Mammary epithelial cell (primary cell): ENCODE measurements around the gene DDX6.

Experiments used
- EZH2 ChIP-seq: IDR thresholded peaks from 2 replicates; pipeline ENCODE4 v1.6.1; 2012; ENCODE audit warnings: low read length, inconsistent platforms, borderline replicate concordance
- TF ChIP-seq, protein P1 (sequence below), 2 donors: IDR thresholded peaks in 1 of 2; conservative IDR thresholded peaks in 1 of 2; 2 replicates each; pipeline ENCODE4 v1.5.1; 2011 to 2012; ENCODE audit warnings: inconsistent platforms in 2 of 2, low read length in 2 of 2, mild to moderate bottlenecking in 2 of 2, control low read depth in 1 of 2, low read depth in 1 of 2; ENCODE audit not compliant: insufficient read depth in 1 of 2; ENCODE audit errors: extremely low read depth in 1 of 2

DNA sequence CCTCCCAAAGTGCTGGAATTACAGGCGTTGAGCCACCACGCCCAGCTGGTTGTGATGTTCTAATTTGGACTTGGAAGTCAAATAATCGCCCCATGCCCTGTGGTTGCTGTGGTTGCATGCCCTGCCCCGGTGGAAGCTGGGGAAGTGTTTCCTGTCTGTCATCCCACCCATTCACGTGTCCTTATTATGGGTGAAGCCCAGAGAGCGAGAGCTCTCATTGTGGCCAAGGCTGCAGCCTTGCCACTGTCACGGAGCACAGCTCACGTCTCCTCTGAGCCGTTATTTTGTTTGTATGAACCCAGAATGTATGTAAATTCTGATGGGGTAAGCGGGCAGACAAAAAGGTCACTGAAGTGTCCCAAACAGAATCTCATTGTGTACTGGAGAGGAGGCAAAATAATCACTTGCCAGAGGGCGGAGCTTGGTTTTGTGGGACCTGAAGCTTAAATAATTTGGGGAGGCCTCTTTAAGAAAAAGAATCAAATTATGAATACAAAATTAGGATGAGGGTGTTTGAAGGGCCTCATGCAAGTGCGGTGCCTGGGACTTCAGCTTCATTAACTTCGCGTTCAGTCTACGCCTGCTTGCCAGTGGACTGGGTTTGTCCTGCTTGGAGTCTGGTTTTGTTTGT, 85.7 kb downstream of the DDX6 start:
- TF ChIP-seq, protein P1, sequence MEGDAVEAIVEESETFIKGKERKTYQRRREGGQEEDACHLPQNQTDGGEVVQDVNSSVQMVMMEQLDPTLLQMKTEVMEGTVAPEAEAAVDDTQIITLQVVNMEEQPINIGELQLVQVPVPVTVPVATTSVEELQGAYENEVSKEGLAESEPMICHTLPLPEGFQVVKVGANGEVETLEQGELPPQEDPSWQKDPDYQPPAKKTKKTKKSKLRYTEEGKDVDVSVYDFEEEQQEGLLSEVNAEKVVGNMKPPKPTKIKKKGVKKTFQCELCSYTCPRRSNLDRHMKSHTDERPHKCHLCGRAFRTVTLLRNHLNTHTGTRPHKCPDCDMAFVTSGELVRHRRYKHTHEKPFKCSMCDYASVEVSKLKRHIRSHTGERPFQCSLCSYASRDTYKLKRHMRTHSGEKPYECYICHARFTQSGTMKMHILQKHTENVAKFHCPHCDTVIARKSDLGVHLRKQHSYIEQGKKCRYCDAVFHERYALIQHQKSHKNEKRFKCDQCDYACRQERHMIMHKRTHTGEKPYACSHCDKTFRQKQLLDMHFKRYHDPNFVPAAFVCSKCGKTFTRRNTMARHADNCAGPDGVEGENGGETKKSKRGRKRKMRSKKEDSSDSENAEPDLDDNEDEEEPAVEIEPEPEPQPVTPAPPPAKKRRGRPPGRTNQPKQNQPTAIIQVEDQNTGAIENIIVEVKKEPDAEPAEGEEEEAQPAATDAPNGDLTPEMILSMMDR (conservative IDR thresholded peaks at IDR 0.05 in 1 of 2, IDR thresholded peaks at IDR 0.05 in 1 of 2; ENCODE audit: extremely low read depth in 1 of 2, insufficient read depth in 1 of 2, low read depth in 1 of 2, low read length in 2 of 2), result no peak
- TF ChIP-seq EZH2, result no peak
